ENCODE measurements around the gene MRPL10.

- no peak for TF ChIP-seq CTCF (IDR thresholded peaks at IDR 0.05; ENCODE audit: control extremely low read depth in 1 of 3, insufficient read depth in 1 of 3, low read depth in 1 of 3, low read length in 3 of 3)
- no peak for TF ChIP-seq SP4 (IDR thresholded peaks at IDR 0.05; ENCODE audit: low read length)
- no peak for TF ChIP-seq POLR2AphosphoS5 (IDR thresholded peaks at IDR 0.05; ENCODE audit: low read depth, low read length)
- TF ChIP-seq SP1 (IDR thresholded peaks at IDR 0.05; ENCODE audit: low read depth, low read length) = no peak
- no peak for TF ChIP-seq JUN (IDR thresholded peaks at IDR 0.05; ENCODE audit: low read depth, low read length)
- TF ChIP-seq ZNF274 (IDR thresholded peaks at IDR 0.05; ENCODE audit: borderline replicate concordance, extremely low read depth, low read length) = no peak
- no peak for TF ChIP-seq SIX5 (IDR thresholded peaks at IDR 0.05; ENCODE audit: low read depth, low read length)
- no peak for TF ChIP-seq JUND (IDR thresholded peaks at IDR 0.05; ENCODE audit: low read length)
These were observed 14.4 kb upstream of the MRPL10 start for GRCh38 chr17:47845716-47846075.

Measured in H1 (cell line).